CD8-positive, alpha-beta memory T cell (primary cell): ENCODE data around the gene TMEM106C. TPM values are rescaled to one million over a fixed set of nuclear protein-coding genes. Genes with fewer than 3 reads are reported as not detected.
A peak's percentile ranks its signal among the peaks of the same experiment; 100 is the strongest.

Experiments used
- CTCF ChIA-PET: fragments of 350-600 bp; sonication (Branson Sonifier 250); formaldehyde crosslinking; loops from one replicate; lab custom pipeline; 2021; ENCODE audit warnings: antibody characterized with exemption; lab: Charles Lee
- POLR2A ChIA-PET: fragments of 350-600 bp; sonication (Branson Sonifier 250); formaldehyde crosslinking; loops from one replicate; lab custom pipeline; 2021; ENCODE audit warnings: antibody characterized with exemption; lab: Charles Lee
- DNase-seq, 5 donors: peaks; one replicate each; pipeline versions ENCODE4 v3.0.0 to v3.0.0-alpha.2; 2020 to 2022; ENCODE audit warnings: mixed read lengths in 1 of 5
- H3K27ac ChIP-seq: one replicate; pipeline ENCODE4 v1.7.0; 2013; ENCODE audit warnings: low read depth, mild to moderate bottlenecking, low read length, moderate library complexity
- H3K27me3 ChIP-seq: 2 replicates; pipeline ENCODE4 v1.7.0; 2013; ENCODE audit warnings: low read length, mild to moderate bottlenecking; ENCODE audit not compliant: insufficient read depth, poor library complexity, severe bottlenecking
- H3K36me3 ChIP-seq: 2 replicates; pipeline ENCODE4 v1.7.0; 2013; ENCODE audit warnings: mild to moderate bottlenecking, low read length, moderate library complexity; ENCODE audit not compliant: insufficient read depth
- H3K4me1 ChIP-seq: 2 replicates; pipeline ENCODE4 v1.7.0; 2013; ENCODE audit warnings: mild to moderate bottlenecking, low read length, moderate library complexity; ENCODE audit not compliant: insufficient read depth
- H3K4me3 ChIP-seq: 2 replicates; pipeline ENCODE4 v1.7.0; 2013; ENCODE audit warnings: mild to moderate bottlenecking, low read length
- H3K9me3 ChIP-seq: 2 replicates; pipeline ENCODE4 v1.7.0; 2013; ENCODE audit warnings: mild to moderate bottlenecking, low read length
- H3K27ac Mint-ChIP-seq, 8 donors: one replicate each; pipeline ENCODE4 v1.8.0; 2020 to 2021; ENCODE audit warnings: mixed read lengths in 8 of 8, mild to moderate bottlenecking in 6 of 8, inconsistent platforms in 3 of 8, moderate library complexity in 3 of 8
- H3K27me3 Mint-ChIP-seq, 2 donors: one replicate each; pipeline ENCODE4 v1.8.0; 2020 to 2021; ENCODE audit warnings: mixed read lengths in 2 of 2, mild to moderate bottlenecking in 1 of 2, moderate library complexity in 1 of 2
- H3K36me3 Mint-ChIP-seq, 3 donors: one replicate each; pipeline ENCODE4 v1.8.0; 2020 to 2021; ENCODE audit warnings: mixed read lengths in 3 of 3, inconsistent platforms in 1 of 3, mild to moderate bottlenecking in 1 of 3
- H3K4me1 Mint-ChIP-seq, 3 donors: one replicate each; pipeline ENCODE4 v1.8.0; 2020 to 2021; ENCODE audit warnings: mixed read lengths in 3 of 3, inconsistent platforms in 1 of 3, mild to moderate bottlenecking in 1 of 3
- H3K4me3 Mint-ChIP-seq, 7 donors: one replicate each; pipeline ENCODE4 v1.8.0; 2020 to 2021; ENCODE audit warnings: mixed read lengths in 7 of 7, mild to moderate bottlenecking in 6 of 7, moderate library complexity in 4 of 7, inconsistent platforms in 2 of 7
- H3K9me3 Mint-ChIP-seq, 5 donors: one replicate each; pipeline ENCODE4 v1.8.0; 2020 to 2022; ENCODE audit warnings: mixed read lengths in 5 of 5, mild to moderate bottlenecking in 3 of 5, moderate library complexity in 2 of 5, inconsistent platforms in 1 of 5
- polyA plus RNA-seq: library from polyadenylated mRNA; unstranded; fragments of 300-500 nt; fragmentation: Illumina TruSeq; gene quantifications from one replicate; pipeline ENCODE4 v1.2.3, GENCODE V29; 2021
- total RNA-seq, 2 experiments: library from RNA; stranded (reverse); gene quantifications; one replicate each; pipeline ENCODE4 v1.2.3, GENCODE V29; 2021

Gene TMEM106C, protein sequence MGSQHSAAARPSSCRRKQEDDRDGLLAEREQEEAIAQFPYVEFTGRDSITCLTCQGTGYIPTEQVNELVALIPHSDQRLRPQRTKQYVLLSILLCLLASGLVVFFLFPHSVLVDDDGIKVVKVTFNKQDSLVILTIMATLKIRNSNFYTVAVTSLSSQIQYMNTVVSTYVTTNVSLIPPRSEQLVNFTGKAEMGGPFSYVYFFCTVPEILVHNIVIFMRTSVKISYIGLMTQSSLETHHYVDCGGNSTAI
- total RNA-seq (100 to 1,000 TPM; 178 to 186 TPM), polyA plus RNA-seq (56.8 TPM)

DNA sequence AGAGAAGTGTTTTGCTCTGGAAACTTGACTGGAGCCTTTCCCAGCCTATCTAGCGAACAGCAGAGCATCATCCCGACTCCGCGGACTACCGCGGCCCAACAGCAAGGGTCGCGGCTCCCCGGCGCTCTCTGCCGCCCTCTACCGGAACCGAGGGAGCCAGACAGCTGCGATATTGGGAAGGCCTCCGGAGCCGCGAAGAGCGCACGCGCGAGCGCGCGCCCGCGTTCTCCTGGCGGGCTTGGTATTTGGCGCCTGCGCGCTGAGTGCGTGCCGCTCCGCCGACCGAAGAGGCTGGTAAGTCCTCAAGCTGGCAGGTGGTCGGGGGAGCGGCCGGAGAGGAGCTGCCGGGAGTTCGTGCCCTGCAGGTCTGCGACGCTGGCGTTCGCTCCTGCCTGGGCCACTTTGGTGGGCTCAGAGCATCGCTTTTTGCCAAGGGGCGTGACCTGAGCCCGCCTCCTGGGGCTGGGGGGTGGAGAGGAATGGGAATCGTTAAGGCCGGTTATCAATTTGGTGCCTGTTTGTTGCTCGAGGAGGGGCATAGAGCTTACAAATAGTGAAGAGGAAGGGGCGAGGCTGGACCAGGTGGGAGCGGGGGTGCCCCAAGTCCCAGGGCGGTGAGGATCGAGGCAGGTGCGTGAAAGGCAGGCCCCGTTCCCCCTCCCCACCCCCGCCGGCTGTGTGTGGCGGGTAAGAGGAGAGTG, at the start of gene TMEM106C:
TMEM106C (plus strand) TSS at position 257 of the 701 bp plus-strand sequence. CDS start 641 bp downstream, outside the sequence.
- Mint-ChIP-seq H3K27me3 (peaks cover 10 to 18% of the 10 kb centered on the region in 2 donors), H3K9me3 (peaks cover 0 to 2% (median 0%) of the 10 kb centered on the region in 5 donors), H3K4me1 (peaks cover 26 to 37% (median 32%) of the 10 kb centered on the region in 3 donors), H3K4me3 (peak within 1 kb of the TSS; percentile 94 to 99 (median 98)), H3K27ac (peak within 1 kb of the TSS; percentile 28 to 99 (median 92)), H3K36me3 (peaks cover 3 to 36% (median 9%) of the 10 kb centered on the region in 3 donors)
- Histone ChIP-seq H3K9me3 (no peaks in the 10 kb centered on the region), H3K36me3 (peaks cover 9% of the 10 kb centered on the region), H3K27me3 (no peaks in the 10 kb centered on the region), H3K4me1 (peaks cover 15% of the 10 kb centered on the region), H3K4me3 (peak within 1 kb of the TSS; percentile 99), H3K27ac (peak within 1 kb of the TSS; percentile 61)
- POLR2A ChIA-PET: no interaction called here
- CTCF ChIA-PET: interaction anchor here (0.7 to 2.0 kb wide), 31 partner anchors 8 to 655 kb away, joined by 3 to 7 read pairs (median 3); partner anchors contain the start of genes ASB8 and VDR
- DNase-seq: peak; percentile 88 to 94 (median 91)

DNA sequence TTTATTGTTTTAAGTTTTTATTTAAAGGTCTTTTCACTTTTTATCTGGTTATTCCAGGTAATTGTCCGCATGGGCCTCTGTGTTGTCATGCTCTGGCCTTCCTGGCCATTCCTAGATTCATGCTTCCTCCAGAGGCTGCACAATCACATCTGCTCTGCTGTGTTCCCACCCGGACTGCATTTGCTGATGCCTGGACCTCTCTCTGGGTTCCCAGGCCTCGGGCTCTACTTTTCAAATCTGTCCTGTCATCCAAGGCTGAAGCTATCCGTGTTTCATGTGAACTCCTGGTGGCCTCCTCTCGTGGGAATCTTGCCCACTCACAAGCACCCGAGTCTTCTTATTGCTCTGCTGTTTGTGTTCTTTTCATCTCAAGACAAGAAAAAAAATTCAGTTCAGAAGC, 42.5 kb upstream of the TMEM106C start:
- no peak overlapping the region for H3K4me3 Mint-ChIP-seq
- no peak for DNase-seq
- POLR2A ChIA-PET: no interaction called here
- H3K27ac ChIP-seq: no peak overlapping the region
- H3K4me3 ChIP-seq: no peak overlapping the region
- H3K27me3 Mint-ChIP-seq: peaks cover 12 to 40% of the 10 kb centered on the region in 2 donors
- H3K27ac Mint-ChIP-seq: no peak overlapping the region
- no peaks in the 10 kb centered on the region for H3K9me3 ChIP-seq
- H3K36me3 ChIP-seq: no peaks in the 10 kb centered on the region
- CTCF ChIA-PET: no interaction called here
- peaks cover 0 to 3% (median 0%) of the 10 kb centered on the region in 3 donors for H3K36me3 Mint-ChIP-seq
- H3K4me1 ChIP-seq: no peaks in the 10 kb centered on the region
- H3K4me1 Mint-ChIP-seq: no peaks in the 10 kb centered on the region
- H3K9me3 Mint-ChIP-seq: no peaks in the 10 kb centered on the region
- no peaks in the 10 kb centered on the region for H3K27me3 ChIP-seq

DNA sequence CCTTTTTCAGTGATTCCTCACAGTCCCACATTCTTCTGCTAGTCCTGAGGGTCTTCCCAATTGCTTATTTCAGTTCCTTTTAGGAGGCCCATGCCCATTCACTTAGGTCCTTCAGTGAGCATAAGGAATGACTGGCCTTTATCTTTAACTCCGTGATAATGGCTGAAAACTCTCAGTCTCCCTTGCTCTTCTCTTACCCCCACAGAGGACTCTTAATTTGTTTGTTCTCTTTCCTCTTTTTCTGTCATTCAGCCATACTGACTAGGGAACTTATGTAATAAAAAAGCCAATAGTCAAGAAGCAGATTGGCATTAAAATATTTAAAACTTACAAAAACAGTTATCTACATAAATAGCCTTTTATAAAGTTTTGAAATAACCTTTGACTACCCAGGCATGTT, 41.5 kb upstream of the TMEM106C start:
- DNase-seq: no peak
- H3K4me1 Mint-ChIP-seq: no peaks in the 10 kb centered on the region
- no peaks in the 10 kb centered on the region for H3K27me3 ChIP-seq
- no peak overlapping the region for H3K27ac Mint-ChIP-seq
- H3K4me1 ChIP-seq: no peaks in the 10 kb centered on the region
- peaks cover 10 to 30% of the 10 kb centered on the region in 2 donors for H3K27me3 Mint-ChIP-seq
- no peak overlapping the region for H3K4me3 Mint-ChIP-seq
- CTCF ChIA-PET: no interaction called here
- H3K4me3 ChIP-seq: no peak overlapping the region
- H3K9me3 ChIP-seq: no peaks in the 10 kb centered on the region
- peaks cover 0 to 3% (median 0%) of the 10 kb centered on the region in 3 donors for H3K36me3 Mint-ChIP-seq
- no peak overlapping the region for H3K27ac ChIP-seq
- no peaks in the 10 kb centered on the region for H3K36me3 ChIP-seq
- POLR2A ChIA-PET: no interaction called here
- no peaks in the 10 kb centered on the region for H3K9me3 Mint-ChIP-seq

DNA sequence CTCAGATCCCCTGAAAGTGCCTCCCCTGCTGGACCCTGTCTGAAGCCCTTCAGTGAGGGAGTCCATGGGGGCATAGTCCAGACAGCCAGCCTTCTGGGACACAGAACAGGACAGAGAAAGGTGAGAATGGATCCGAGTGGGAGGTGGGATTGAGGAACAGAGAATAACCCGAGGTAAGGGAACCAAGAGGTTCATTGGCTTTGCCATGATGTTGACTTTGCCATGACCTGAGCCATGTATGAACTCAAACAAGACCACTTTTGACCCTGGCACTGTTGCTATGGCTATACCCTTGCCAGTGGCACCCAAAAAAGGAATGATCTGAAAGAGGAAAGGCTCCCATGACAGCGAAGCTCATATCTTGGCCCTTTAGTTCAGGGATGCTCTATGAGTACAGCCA, 36.0 kb upstream of the TMEM106C start:
- no peaks in the 10 kb centered on the region for H3K36me3 ChIP-seq
- H3K27me3 Mint-ChIP-seq: peaks cover 11 to 40% of the 10 kb centered on the region in 2 donors
- no peak overlapping the region for H3K27ac ChIP-seq
- H3K27me3 ChIP-seq: peaks cover 6% of the 10 kb centered on the region
- no peak for DNase-seq
- POLR2A ChIA-PET: no interaction called here
- CTCF ChIA-PET: no interaction called here
- no peak overlapping the region for H3K4me3 Mint-ChIP-seq
- no peak overlapping the region for H3K4me3 ChIP-seq
- peaks cover 0 to 3% (median 0%) of the 10 kb centered on the region in 3 donors for H3K36me3 Mint-ChIP-seq
- no peaks in the 10 kb centered on the region for H3K9me3 ChIP-seq
- no peak overlapping the region for H3K27ac Mint-ChIP-seq
- H3K9me3 Mint-ChIP-seq: no peaks in the 10 kb centered on the region
- H3K4me1 ChIP-seq: no peaks in the 10 kb centered on the region
- no peaks in the 10 kb centered on the region for H3K4me1 Mint-ChIP-seq

DNA sequence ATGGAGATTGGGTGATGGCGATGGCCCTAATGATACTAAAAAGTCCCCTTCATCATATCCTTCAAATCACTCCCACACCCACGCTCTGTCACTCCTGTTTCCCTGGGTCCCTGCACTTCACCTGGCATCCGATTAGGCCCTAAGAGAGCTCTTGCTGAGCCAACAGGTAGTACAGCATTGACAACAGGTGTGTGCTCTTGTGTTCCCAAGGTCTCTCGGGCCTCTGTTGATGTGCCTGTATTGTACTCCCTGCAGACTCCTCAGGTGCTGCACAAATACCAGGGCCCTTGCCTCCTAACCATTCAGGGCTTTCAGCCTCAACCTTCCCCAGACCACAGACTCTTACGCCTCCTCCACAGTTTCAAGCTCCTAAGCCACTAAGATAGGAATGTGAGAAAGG, 32.8 kb upstream of the TMEM106C start:
- Histone ChIP-seq H3K27ac (no peak overlapping the region), H3K36me3 (no peaks in the 10 kb centered on the region), H3K4me1 (no peaks in the 10 kb centered on the region), H3K27me3 (peaks cover 6% of the 10 kb centered on the region), H3K9me3 (no peaks in the 10 kb centered on the region), H3K4me3 (no peak overlapping the region)
- Mint-ChIP-seq H3K27ac (no peak overlapping the region), H3K27me3 (peaks cover 5 to 21% of the 10 kb centered on the region in 2 donors), H3K36me3 (no peaks in the 10 kb centered on the region), H3K4me3 (no peak overlapping the region), H3K4me1 (no peaks in the 10 kb centered on the region), H3K9me3 (no peaks in the 10 kb centered on the region)
- ChIA-PET CTCF (interaction anchor here (1.2 kb wide), 1 partner anchor 14 kb away, joined by 4 read pairs; no protein-coding TSS in a partner anchor), POLR2A (no interaction called here)
- no peak for DNase-seq

DNA sequence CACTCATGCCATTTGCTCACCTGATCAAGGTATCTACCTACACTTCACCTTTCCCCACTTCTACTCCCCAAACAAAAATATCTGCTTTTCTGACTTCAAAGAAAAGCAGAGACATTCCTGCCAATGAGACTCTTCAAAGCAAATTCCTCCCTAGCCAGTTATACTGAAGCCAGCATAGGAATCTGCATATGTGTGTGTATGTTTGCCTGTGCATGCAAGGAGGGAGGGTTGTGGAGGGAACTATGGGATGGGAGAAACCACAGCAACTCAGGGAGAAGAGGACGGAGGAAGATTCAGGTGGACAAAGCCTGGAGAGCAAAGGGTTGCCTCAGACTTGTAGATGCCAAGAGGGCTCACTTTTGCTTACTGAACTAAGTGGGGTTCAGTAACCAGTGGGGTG, 32.2 kb upstream of the TMEM106C start:
- POLR2A ChIA-PET: no interaction called here
- Histone ChIP-seq H3K27ac (no peak overlapping the region), H3K4me1 (no peaks in the 10 kb centered on the region), H3K4me3 (no peak overlapping the region), H3K27me3 (peaks cover 6% of the 10 kb centered on the region), H3K9me3 (no peaks in the 10 kb centered on the region), H3K36me3 (no peaks in the 10 kb centered on the region)
- no peaks in the 10 kb centered on the region for H3K9me3 Mint-ChIP-seq
- H3K27ac Mint-ChIP-seq: no peak overlapping the region
- CTCF ChIA-PET: no interaction called here
- H3K27me3 Mint-ChIP-seq: peaks cover 5 to 21% of the 10 kb centered on the region in 2 donors
- no peaks in the 10 kb centered on the region for H3K4me1 Mint-ChIP-seq
- no peaks in the 10 kb centered on the region for H3K36me3 Mint-ChIP-seq
- no peak overlapping the region for H3K4me3 Mint-ChIP-seq
- no peak for DNase-seq

DNA sequence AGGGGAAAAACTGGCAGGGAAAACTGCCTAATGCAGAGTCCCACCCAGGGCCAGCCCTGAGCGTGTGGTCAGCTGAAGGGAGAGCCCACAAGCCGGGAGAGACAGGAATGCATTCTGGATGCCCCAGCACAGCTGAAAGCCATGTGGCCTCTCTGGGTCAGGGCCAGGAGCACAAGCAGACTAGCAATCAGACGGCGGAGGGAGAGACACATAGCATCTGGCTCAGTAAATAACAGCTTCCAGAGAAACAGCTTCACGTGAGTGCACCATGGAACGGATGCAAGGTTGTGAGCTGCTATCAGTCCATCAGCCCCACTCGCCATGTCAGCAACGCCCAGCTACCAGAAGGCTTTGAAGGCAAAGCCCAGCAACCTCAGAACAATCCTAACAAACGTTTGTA, 28.2 kb upstream of the TMEM106C start:
- peaks cover 2 to 22% of the 10 kb centered on the region in 2 donors for H3K27me3 Mint-ChIP-seq
- CTCF ChIA-PET: no interaction called here
- POLR2A ChIA-PET: no interaction called here

DNA sequence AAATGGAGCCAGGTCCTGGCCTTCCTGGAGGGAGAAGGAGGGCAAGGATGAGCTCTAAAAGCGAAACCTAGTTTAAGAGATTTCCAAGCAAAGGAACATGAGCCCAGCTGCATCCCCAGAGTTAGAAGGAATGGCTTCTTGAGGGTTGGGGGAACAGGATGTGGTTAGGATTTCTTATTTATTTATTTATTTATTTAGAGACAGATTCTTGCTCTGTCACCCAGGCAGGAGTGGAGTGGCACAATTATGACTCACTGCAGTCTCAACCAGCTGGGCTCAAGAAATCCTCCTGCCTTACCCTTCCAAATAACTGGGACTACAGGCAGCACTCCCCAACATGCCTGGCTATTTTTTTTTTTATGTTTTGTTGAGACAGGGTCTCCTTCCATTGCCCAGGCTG, 25.3 kb upstream of the TMEM106C start:
- peaks cover 0 to 9% (median 7%) of the 10 kb centered on the region in 3 donors for H3K4me1 Mint-ChIP-seq
- H3K27ac Mint-ChIP-seq: no peak overlapping the region
- ChIA-PET CTCF (interaction anchor here (1.1 to 1.5 kb wide), 2 partner anchors 11 to 25 kb away, joined by 3 to 10 read pairs; partner anchors contain the start of gene TMEM106C), POLR2A (no interaction called here)
- H3K36me3 ChIP-seq: no peaks in the 10 kb centered on the region
- no peaks in the 10 kb centered on the region for H3K4me1 ChIP-seq
- no peaks in the 10 kb centered on the region for H3K9me3 ChIP-seq
- no peak for DNase-seq
- no peaks in the 10 kb centered on the region for H3K36me3 Mint-ChIP-seq
- H3K27me3 Mint-ChIP-seq: peaks cover 12 to 18% of the 10 kb centered on the region in 2 donors
- no peaks in the 10 kb centered on the region for H3K9me3 Mint-ChIP-seq
- no peaks in the 10 kb centered on the region for H3K27me3 ChIP-seq
- H3K4me3 Mint-ChIP-seq: no peak overlapping the region
- no peak overlapping the region for H3K4me3 ChIP-seq
- H3K27ac ChIP-seq: no peak overlapping the region

More for the DNA sequence above, 28.2 kb upstream of the TMEM106C start:
- Histone ChIP-seq H3K9me3 (no peaks in the 10 kb centered on the region), H3K4me1 (no peaks in the 10 kb centered on the region), H3K27me3 (no peaks in the 10 kb centered on the region), H3K27ac (no peak overlapping the region), H3K4me3 (no peak overlapping the region), H3K36me3 (no peaks in the 10 kb centered on the region)
- no peaks in the 10 kb centered on the region for H3K4me1 Mint-ChIP-seq
- DNase-seq: no peak
- no peak overlapping the region for H3K4me3 Mint-ChIP-seq
- no peaks in the 10 kb centered on the region for H3K36me3 Mint-ChIP-seq
- H3K27ac Mint-ChIP-seq: no peak overlapping the region
- H3K9me3 Mint-ChIP-seq: no peaks in the 10 kb centered on the region
